G401 (cell line): ENCODE results near the gene RPL15. TPM values are rescaled to one million over a fixed set of nuclear protein-coding genes. Genes with fewer than 3 reads are reported as not detected.

Experiments
- DNase-seq: peaks from one replicate; pipeline ENCODE4 v3.0.0-alpha.2; 2015; ENCODE audit warnings: low spot score
- in situ Hi-C: cut with HindIII; loops from 2 replicates; pipeline ENCODE4 v1.10.0; 2016; ENCODE audit warnings: low sequenced_read_pairs, mixed read lengths
- total RNA-seq: library from RNA; depleted of rRNA; stranded (reverse); fragments of >200 nt; shearing (Covaris generic); gene quantifications from 2 replicates; pipeline ENCODE4 v1.2.3, GENCODE V29; 2014

The RPL15 gene
- total RNA-seq, 1 experiment from 2014 or later, result 5,783 TPM

DNA sequence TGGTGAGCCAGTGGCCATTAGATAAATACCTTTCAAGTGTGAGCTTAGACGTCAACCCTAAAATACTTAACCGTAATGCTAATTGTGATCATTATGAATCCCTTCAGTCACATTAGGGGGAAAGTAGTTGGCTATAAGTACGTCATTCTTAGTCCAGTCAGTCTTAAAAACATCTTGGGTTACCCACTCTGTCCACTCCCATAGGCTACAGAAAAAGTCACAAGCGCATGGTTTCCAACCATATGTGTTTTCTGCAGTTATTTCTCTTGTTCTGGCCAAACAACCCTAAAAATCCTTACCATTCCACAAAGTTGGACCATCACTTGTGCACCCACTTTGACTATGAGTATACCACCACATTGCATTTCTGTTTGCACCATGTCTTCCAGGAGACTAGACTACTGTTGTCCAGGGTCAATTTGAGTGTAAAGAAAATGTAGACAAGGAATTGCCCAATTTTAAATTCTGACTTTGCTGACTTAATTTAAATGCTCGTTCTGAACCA is 3.3 kb downstream of the RPL15 start:
- in situ Hi-C loops, result no loop called here
- DNase-seq, result no peak

DNA sequence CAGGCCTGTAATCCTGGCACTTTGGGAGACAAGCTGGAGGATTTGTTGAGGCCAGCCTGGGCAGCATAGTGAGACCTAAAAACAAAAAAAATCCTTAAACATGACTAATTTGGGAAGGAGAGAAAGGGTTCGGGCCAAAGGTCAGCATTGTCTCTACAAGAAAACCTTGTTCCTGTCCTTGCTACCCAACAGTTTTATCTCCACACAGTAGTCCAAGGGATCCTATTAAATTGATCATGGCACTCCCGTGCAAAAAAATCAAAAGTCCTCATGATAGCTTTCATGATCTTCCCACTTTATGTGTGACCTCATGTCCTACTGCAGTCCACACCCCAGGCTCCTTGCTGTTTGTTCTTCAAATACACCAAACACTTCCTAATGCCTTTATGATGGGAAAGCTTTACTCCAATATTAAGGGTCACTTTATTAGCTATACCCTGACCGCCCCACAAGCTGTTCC is 4.2 kb downstream of the RPL15 start:
- peak; percentile 16 for DNase-seq

DNA sequence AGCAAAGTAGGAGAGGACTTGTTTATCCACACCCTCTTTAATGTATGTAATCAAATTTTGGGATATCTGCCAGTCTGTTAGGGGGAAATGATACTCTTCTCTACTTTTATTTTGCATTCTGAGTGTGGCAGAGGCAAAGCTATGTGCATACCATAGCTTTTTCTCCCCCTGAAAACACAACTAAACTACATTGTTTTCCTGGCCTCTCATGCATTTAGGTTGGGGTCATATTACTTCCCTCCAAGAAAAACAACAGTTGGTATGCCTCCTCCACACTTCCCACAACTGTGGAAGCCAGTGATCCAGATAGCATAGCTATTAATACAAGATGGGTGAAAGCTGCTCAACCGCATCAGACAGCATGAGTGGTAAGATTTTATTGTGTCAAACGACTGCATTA is 6.9 kb downstream of the RPL15 start:
- DNase-seq, result no peak
- in situ Hi-C loops, result no loop called here

More for the DNA sequence above, 4.2 kb downstream of the RPL15 start:
- in situ Hi-C loops, result no loop called here

DNA sequence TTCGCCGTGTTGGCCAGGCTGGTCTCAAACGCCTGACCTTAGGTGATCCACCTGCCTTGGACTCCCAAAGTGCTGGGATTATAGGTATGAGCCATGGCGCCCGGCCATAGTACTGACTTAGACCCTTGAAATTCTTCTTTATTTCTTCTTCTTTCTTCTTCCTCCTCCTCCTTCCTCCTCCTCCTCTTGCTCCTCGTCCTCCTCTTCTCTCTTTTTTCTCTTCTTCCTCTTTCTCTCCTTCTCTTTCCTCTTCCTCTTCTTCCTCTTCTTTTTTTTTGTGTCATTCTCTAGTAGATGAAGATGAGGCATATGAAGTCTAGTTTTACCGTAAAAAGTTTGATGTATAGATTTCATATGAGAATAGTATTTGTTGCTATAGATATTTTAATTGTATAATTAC is 9.3 kb downstream of the RPL15 start:
- no peak for DNase-seq
- in situ Hi-C loops, result no loop called here

DNA sequence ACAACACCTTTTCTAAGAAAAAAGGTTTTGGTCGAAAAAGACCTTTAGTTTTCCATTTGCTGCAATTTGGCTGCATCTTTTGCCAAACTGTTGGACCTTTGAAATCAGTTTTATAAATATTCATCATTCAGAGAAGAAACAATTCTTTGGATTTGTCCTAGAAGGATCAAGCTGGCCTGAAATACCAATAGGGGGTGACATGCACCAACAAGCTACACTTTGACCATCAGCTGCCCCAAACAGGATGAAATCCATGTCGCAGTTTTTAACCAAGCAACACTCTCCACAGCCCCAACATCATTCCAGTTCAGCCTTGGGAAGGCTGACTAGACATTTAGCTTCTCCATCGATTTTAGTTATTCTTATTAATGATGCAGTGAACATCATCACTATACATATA is 9.8 kb downstream of the RPL15 start:
- no peak for DNase-seq
- in situ Hi-C loops, result no loop called here

DNA sequence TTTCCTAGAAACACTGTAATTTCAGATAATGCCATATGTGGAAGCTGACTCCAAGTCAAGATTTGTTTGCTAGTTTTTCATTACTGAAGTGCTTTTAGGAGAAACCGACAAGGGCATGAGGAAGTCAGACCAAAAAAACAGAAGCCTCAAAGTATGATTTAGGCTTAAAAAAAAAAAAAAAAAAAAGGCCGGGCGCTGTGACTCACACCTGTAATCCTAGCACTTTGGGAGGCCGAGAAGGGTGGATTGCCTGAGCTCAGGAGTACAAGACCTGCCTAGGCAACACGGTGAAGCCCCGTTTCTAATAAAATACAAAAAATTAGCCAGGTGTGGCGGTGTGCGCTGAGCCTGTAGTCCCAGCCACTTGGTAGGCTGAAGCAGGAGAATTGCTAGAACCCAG is 11.6 kb downstream of the RPL15 start:
- DNase-seq, result no peak
- in situ Hi-C loops, result no loop called here

DNA sequence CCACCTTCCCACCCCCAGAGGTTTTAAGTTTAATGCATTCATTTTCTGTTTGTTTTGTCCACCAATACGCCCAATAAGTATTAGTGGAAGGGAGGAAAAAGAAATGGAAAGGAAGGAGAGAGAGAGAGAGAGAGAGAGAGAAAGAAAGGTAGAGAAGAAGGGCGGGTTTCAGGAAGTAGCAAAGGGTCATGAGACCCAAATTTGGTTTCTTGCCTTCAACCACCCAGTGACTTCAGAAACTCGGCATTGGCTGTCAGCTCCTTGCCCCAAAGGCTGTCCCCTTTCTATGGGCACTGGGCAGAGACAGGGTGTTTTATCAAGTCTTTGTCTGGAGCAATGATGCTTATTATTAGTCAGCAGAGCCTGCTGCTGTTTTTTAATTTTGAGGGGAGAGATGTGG is 14.7 kb downstream of the RPL15 start:
- DNase-seq, result no peak
- in situ Hi-C loops, result no loop called here

DNA sequence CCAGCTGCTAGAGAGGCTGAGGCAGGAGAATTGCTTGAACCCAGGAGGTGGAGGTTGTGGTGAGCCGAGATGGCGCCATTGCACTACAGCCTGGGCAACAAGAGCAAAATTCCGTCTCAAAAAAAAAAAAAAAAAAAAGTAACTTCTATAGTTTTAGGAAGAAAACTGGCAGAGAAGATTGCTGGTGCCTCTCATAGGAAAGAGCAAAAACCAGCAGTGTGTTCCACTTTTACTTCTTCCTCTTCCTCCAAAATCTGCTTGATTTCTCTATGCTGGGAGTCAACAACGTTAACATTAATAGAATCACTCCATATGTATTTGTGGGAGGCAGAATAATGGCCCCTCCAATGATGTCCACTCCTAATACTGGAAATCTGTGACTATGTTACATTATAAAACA is 15.6 kb downstream of the RPL15 start:
- no peak for DNase-seq
- in situ Hi-C loops, result no loop called here

DNA sequence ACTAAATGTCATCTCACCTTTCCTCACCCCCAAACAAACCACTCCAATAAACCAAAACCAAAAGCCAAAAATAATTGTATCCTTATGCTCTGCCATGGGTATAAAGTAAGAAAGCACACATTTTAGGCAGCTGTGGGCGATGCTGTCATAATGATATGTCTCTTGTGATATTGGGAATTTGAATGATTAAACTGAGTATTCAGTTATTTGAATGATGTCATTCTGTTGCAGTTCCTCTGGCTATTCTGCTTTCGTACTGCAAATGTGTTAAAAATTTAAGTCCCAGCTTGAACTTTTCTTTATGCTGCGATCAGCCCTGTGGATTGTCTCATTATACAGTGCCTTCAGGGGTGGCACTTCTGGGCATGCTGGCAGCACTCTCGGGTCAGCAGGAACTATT is 17.3 kb downstream of the RPL15 start:
- in situ Hi-C loops, result no loop called here
- no peak for DNase-seq

DNA sequence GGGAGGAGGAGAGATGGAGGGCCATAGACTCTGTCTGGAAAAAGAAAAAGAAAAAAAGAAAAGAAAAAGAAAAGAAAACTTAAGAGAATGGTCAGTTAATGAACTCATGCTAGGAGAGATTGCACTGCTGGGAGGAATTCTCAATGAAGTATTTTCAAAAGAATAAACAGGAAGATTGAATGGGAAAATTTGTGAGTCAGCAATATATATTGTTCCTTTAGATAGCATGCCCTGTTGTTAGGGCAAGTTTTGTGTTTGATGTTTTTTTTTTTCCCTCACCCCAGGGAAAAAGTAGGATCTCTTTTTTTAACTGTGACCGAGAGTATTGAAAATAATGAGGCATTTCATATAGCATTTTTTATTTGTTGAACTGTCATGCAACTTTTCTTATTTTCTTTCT is 20.4 kb downstream of the RPL15 start:
- no peak for DNase-seq
- in situ Hi-C loops, result no loop called here

DNA sequence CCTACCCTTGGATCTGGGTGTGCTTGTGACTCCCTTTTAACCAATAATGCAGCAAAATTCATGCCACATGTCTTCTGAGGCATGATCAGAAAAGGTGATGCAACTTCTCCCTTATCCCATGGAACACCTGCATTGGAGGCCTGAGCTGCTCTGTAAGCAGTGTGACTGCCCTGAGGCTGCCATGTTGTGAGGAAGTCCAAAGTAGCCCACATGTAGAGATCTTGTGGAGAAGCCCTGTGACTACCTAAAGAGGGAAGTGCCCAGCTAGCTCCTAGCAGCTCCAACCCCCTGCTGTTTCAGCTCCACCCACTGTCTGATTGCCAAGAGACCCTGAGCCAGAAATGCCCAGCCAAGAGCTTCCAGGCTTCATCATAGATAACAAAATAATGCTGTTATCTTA is 21.8 kb downstream of the RPL15 start:
- DNase-seq, result no peak
- in situ Hi-C loops, result no loop called here

DNA sequence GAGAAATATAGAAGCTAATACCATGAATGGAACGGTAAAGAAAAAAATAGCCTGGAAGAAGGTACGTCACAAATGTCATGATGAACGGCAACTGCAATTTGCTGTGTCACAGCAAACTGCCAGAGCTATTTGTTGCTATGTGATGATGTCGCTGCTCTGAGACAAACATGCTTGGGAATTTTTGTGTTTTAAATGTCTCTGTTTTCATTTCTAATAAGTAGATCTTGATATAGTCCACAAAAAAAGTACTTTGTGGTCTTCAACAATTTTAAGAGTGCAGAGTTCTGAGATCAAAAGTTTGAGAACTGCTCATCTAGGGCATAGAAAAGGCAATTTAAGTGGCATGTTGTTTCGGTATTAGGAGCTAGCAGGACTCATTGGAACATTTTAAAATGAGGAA is 23.8 kb downstream of the RPL15 start:
- no peak for DNase-seq
- in situ Hi-C loops, result no loop called here

DNA sequence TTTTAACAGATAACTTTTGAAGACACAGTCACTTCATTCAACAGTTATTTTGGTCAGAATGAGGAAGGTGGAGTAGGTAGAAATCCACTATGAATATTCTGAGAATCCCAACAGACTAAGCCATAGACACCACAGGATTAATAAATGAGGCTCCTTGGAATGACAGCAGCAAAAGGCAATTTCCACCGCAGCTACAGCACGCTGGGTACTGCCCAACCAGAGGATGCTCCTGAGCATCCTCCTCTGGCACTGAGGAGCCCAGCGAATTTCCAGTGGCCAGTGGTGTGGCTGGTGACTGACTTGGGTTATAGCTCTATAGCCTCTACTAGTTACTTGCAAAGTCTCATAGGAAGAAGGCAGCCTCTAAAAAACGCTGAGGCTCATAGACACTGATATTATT is 24.5 kb downstream of the RPL15 start:
- in situ Hi-C loops, result no loop called here
- no peak for DNase-seq

DNA sequence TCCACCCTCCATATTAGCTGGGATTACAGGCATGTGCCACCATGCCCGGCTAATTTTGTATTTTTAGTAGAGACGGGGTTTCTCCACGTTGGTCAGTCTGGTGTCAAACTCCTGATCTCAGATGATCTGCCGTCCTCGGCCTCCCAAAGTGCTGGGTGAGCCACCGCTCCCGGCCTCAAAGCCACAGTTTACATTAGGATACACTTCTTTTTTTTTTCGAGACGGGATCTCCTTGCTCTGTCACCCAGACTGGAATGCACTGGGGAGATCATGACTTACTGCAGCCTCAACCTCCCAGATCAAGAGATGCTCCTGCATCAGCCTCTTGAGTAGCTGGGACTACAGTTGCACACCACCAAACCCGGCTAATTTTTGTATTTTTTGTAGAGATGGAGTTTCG is 25.6 kb downstream of the RPL15 start:
- no peak for DNase-seq
- in situ Hi-C loops, result no loop called here

DNA sequence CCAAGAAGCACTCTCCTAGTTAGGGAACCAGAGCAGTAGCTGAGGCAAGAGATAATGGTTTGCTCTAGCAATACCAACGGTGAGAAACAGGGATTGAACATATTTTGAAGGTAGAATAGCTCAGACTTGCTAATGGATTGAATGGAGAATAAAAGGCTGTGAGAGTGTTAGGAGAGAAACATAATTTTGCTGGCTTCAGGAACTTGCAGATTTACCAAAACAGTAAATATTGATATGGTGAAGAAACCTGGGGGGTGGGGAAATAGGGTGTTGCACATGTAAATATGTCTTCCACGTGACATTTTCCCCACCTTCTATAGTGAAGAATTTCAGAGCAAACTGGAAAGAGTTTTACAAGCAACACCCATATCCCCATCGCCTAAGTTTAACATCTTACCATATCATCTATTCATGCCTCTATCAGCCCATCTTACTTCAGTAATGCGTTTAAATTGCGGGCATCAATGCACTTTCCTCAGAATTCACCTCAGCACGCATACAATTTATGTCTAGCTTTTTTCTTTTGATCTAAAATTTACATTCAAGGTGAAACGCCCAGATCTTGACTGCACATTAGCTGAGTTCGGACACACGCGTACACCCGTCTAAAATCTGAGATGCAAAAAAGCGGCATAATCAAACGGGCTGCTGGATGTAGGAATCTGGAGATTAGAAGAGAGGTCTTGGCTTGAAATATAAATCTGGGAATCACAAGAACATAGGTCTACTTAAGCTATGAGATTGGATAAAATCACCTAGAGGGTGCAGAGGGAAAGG is 27.3 kb downstream of the RPL15 start:
- in situ Hi-C loops, result no loop called here
- DNase-seq, result peak; percentile 53

DNA sequence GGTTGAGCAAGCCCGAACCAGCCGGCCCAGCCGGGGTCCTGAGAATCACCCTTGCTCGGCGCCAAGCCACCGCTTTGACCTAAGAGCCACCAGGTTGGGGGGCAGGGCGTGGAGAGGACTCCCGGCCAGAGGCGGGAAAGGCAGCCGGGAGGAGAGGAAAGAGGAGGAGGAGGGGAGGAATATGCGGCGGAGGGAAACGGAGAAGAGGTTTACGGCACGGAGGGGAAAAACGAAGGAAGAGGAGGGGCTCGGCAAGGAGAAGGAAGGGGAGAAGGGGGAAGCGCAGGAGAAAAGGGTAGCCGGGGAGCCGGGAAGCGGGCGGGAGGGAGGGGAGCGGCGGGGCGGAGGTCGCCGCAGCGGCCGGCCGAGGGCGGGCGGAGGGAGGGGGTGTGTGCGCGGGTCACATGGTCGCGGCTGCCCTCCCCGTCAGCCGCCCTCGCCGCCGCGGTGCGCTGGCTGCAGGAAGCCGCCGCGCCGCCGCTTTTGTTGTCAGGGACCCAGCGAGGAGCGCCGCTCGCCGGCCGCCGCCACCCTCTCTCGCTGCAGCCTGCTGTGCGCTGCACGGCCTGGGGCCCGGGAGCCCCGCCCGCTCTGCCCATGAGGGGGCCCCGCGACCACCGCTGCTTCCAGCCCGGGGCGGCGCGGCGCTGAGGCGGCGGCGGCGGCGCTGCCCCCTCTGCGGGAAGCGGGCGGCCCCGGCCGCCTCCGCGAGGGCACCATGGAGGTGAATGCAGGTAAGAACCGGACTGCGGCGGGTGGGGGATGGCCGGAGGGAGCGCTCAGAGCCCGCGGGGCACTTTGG is 28.1 kb downstream of the RPL15 start, which contains the start of gene NR1D2:
TSS of gene NR1D2 (plus strand) at position 426 of the 802 bp plus-strand sequence. CDS start at position 719, 293 bp downstream.
- DNase-seq, result peak; percentile 85
- in situ Hi-C loops, result no loop called here

DNA sequence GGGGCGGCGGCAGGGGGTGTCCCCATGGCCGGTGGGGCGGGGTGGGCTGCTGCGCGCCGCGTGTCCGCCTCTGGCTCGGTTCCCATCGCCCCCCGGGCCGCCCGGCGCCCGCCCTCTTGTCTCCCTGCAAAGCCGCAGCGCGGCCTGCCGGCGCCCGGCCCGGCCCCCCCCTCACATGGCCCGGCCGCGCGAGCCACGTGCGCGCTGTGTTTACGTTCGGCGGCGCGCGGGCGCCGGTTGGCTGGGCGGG is 28.7 kb downstream of the RPL15 start:
- in situ Hi-C loops, result no loop called here
- DNase-seq, result no peak

DNA sequence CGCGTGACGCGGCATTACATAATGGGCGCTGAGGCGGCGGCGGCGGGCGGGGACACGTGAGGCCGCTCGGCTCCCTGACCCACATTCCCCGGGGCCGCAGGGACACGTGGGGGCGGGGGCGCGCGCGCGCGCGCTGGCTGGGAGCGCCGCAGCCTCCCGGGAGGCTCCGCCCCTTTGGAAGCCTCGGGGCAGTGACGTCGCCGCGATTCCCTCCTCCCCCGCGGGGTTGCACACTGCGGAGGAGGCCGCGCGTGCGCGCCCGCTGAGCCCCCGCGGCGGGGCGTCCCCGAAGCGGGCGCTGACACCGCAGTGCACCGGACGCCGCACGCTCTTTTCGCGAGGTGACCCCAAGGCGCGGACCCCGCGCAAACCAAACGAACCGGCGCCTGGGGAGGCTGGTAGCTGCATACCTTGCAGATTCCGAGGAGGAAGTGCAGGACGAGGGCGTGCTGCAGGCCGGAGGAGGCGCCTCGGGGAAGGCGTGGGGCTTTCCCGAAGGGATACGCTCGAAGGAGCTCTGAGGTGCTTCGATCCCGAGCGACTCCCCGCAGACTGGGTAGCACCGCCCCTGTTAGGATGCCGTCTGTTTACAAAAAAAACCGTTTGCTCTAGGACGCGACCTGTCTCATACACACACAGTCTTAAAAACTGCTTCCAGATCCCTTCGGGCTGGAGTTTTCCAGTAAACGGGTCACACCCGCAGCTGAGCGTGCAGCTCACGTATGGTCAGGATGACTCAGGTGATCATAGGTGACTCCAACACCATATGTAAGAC is 29.2 kb downstream of the RPL15 start:
- peak; percentile 95 for DNase-seq
- in situ Hi-C loops, result no loop called here

DNA sequence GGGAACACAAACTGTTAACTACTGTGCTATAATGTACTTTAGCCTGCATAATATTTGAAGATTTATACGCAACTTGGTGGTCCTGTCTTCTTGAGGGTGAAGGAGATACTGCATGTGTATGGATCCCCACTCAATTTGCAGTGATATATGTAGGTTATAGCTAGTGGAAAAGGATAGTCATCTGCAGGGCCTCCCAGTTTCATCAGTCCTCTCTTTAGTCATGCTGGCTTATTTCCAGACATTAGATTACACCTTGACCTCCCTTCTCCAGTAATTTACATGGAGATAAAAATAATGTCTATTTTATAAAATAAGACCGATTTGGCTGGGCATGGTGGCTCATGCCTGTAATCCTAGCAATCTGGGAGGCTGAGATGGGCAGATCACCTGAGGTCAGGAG is 31.8 kb downstream of the RPL15 start:
- in situ Hi-C loops, result no loop called here
- no peak for DNase-seq

DNA sequence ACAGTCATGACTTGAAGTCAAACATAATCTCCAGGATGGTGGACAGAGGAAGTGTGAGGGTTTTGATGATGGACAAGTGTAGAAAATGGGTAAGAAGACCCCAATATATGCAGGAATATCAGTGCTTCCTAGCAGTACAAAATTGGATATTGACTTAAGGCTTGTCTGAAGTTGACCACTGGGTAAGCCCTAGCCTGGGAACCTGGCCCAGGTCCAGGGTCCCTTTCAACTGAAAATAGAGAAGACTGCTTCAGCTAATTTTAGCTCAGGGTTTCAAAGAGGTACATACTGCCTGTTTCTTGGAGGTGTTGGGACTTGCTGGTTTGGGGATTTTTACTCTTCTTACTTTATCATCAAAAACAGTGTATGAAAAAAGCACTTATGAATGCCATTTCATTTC is 32.9 kb downstream of the RPL15 start:
- in situ Hi-C loops, result no loop called here
- DNase-seq, result peak; percentile 63
